Right lobe of liver (tissue), 4 donors: ENCODE results near the gene ALPL.

Experiments
- POLR2A ChIP-seq: fragments of 450-650 bp; IDR thresholded peaks from one replicate; pipeline ENCODE4 v1.6.1; 2017; ENCODE audit warnings: antibody characterized with exemption, mild to moderate bottlenecking
- TF ChIP-seq, protein P1 (sequence below), 4 donors: fragments of 200-600 bp in 3 of 4; fragments of 450-650 bp in 1 of 4; IDR thresholded peaks; one replicate each; pipeline versions ENCODE4 v1.5.1 to v1.8.0; 2016 to 2022; ENCODE audit warnings: antibody characterized with exemption in 4 of 4, mild to moderate bottlenecking in 2 of 4
- donor health status: DM: no; HTN: no; CAD: no.
- donor health status: DM: no; HTN: no; CAD: no.
- donor health status: DM: no; HTN: yes; CAD: no.

DNA sequence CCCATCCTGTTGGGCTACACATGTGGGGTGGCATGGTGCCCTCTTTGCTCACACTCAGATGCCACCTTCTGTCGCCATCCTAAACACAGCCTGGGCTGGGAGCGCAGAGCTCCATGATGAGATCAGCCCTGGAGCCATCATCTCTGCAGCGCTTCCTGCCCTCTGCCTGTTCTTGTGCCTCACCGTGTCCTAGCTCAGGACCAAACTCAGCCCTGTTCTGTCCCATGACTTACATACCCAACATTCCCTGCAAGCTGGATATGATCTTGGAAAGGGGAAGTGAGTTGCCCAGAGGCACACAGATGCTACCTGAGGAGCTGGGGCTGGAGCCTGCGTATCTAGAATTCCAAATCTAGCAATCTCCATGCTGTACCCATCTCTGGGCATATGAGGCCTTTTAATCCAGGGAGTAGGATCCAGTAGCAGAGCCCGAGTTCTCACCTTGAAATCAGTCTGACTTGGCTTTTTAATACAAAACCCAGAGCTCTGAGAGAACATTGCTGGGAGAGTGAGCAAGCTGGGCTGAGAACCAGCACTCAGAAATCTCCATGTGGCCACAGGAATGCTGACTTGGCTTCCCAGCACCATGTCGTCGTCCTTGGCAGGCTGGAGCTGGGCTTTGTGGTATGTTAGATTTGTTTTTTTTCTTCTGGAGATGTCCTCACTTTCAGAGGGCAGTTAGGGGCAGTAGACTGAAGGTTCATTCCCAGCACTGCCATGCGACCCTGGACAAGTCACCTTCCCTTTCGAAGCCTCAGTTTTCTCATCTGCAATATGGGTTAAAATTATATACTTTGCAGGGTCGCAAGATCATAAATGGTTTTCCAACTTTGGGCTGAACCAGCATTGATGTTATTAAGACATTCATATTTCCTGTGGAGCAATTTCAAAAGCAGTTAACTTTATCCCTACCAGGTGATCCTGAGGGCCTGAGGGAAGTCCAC, 2.6 kb downstream of the ALPL start:
- TF ChIP-seq POLR2A = no peak
- TF ChIP-seq, protein P1, sequence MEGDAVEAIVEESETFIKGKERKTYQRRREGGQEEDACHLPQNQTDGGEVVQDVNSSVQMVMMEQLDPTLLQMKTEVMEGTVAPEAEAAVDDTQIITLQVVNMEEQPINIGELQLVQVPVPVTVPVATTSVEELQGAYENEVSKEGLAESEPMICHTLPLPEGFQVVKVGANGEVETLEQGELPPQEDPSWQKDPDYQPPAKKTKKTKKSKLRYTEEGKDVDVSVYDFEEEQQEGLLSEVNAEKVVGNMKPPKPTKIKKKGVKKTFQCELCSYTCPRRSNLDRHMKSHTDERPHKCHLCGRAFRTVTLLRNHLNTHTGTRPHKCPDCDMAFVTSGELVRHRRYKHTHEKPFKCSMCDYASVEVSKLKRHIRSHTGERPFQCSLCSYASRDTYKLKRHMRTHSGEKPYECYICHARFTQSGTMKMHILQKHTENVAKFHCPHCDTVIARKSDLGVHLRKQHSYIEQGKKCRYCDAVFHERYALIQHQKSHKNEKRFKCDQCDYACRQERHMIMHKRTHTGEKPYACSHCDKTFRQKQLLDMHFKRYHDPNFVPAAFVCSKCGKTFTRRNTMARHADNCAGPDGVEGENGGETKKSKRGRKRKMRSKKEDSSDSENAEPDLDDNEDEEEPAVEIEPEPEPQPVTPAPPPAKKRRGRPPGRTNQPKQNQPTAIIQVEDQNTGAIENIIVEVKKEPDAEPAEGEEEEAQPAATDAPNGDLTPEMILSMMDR (IDR thresholded peaks at IDR 0.05) = no peak
